Neural progenitor cell (in vitro differentiated cells): ENCODE results near the gene RAG2.

Source experiments
- CTCF ChIP-seq: fragments of 200-600 bp; sonication (generic); IDR thresholded peaks from 2 replicates; pipeline ENCODE4 v1.5.1; 2017; ENCODE audit warnings: antibody characterized with exemption, mild to moderate bottlenecking
- EZH2 ChIP-seq: fragments of 200-600 bp; sonication (generic); IDR thresholded peaks from 2 replicates; pipeline ENCODE4 v1.6.1; 2017; ENCODE audit warnings: antibody characterized with exemption, mild to moderate bottlenecking, moderate library complexity

- no peak for TF ChIP-seq EZH2
- TF ChIP-seq CTCF: no peak
Measured at GRCh38 chr11:36598051-36598450, at the start of gene RAG2.
